Activated CD8-positive, alpha-beta T cell treated with anti-CD3 and anti-CD28 coated beads for 36 hours (primary cell): ENCODE results near the gene ETV1. TPM values are rescaled to one million over a fixed set of nuclear protein-coding genes. Genes with fewer than 3 reads are reported as not detected.

Source experiments
- ATAC-seq: fragments of 200-7000 bp; cut with Tn5 transposase; one replicate; pipeline ENCODE4 v1.10.0; 2021; ENCODE audit warnings: mild to moderate bottlenecking, moderate library complexity
- CTCF ChIA-PET: fragments of 350-600 bp; sonication (Branson Sonifier 250); formaldehyde crosslinking; loops from one replicate; lab custom pipeline; 2021; ENCODE audit warnings: antibody characterized with exemption; lab: Charles Lee
- POLR2A ChIA-PET: fragments of 350-600 bp; sonication (Branson Sonifier 250); formaldehyde crosslinking; loops from one replicate; lab custom pipeline; 2021; ENCODE audit warnings: antibody characterized with exemption; lab: Charles Lee
- DNase-seq: peaks from one replicate; pipeline ENCODE4 v3.0.0-alpha.2; 2020
- H3K27ac Mint-ChIP-seq: one replicate; pipeline ENCODE4 v1.8.0; 2021; ENCODE audit warnings: mild to moderate bottlenecking, mixed read lengths
- H3K27me3 Mint-ChIP-seq: one replicate; pipeline ENCODE4 v1.8.0; 2021; ENCODE audit warnings: mixed read lengths
- H3K36me3 Mint-ChIP-seq: one replicate; pipeline ENCODE4 v1.8.0; 2021; ENCODE audit warnings: low read depth, mixed read lengths
- H3K4me1 Mint-ChIP-seq: one replicate; pipeline ENCODE4 v1.8.0; 2021; ENCODE audit warnings: low read depth, mixed read lengths
- H3K4me3 Mint-ChIP-seq: one replicate; pipeline ENCODE4 v1.8.0; 2021; ENCODE audit warnings: mild to moderate bottlenecking, moderate library complexity, mixed read lengths
- H3K9me3 Mint-ChIP-seq: one replicate; pipeline ENCODE4 v1.8.0; 2021; ENCODE audit warnings: mixed read lengths
- CTCF ChIP-seq: fragments of 200-600 bp; IDR thresholded peaks from one replicate; pipeline ENCODE4 v1.8.0; 2022; ENCODE audit warnings: antibody characterized with exemption, mild to moderate bottlenecking
- intact Hi-C: fragments of 100-400 bp; cut with micrococcal nuclease; formaldehyde crosslinking; loops from one replicate; pipeline ENCODE4 v1.10.0; 2022
- total RNA-seq, 2 experiments: library from RNA; stranded (reverse); gene quantifications; one replicate each; pipeline ENCODE4 v1.2.3, GENCODE V29; 2021

ETV1 gene
- total RNA-seq, 2 experiments from 2014 or later, result 0.18 to 0.56 TPM

- POLR2A ChIA-PET, result no interaction called here
- intact Hi-C loops, result no loop called here
- Mint-ChIP-seq H3K36me3 (no peaks in the 10 kb centered on the region), H3K4me1 (no peaks in the 10 kb centered on the region), H3K4me3 (no peak overlapping the region), H3K9me3 (no peaks in the 10 kb centered on the region), H3K27ac (no peak overlapping the region), H3K27me3 (no peaks in the 10 kb centered on the region)
- ATAC-seq (no peak), DNase-seq (no peak)
- TF ChIP-seq CTCF, result no peak
- CTCF ChIA-PET, result no interaction called here
Observed at GRCh38 chr7:13963925-13964324, 25.5 kb downstream of the ETV1 start.

- POLR2A ChIA-PET, result no interaction called here
Observed at GRCh38 chr7:13955494-13955893, 34.0 kb downstream of the ETV1 start.

GRCh38 chr7:13953368-13953767, 36.1 kb downstream of the ETV1 start:
- ChIA-PET CTCF (no interaction called here), POLR2A (no interaction called here)
- no peaks in the 10 kb centered on the region for H3K36me3 Mint-ChIP-seq
- DNase-seq (no peak), ATAC-seq (no peak)
- no peak for TF ChIP-seq CTCF
- no peak overlapping the region for H3K4me3 Mint-ChIP-seq
- no peaks in the 10 kb centered on the region for H3K4me1 Mint-ChIP-seq
- H3K27ac Mint-ChIP-seq, result no peak overlapping the region
- no peaks in the 10 kb centered on the region for H3K27me3 Mint-ChIP-seq
- intact Hi-C loops, result no loop called here
- no peaks in the 10 kb centered on the region for H3K9me3 Mint-ChIP-seq

More at GRCh38 chr7:13955494-13955893, 34.0 kb downstream of the ETV1 start:
- CTCF ChIA-PET, result no interaction called here
- H3K4me3 Mint-ChIP-seq, result no peak overlapping the region
- H3K27me3 Mint-ChIP-seq, result no peaks in the 10 kb centered on the region
- ATAC-seq, result no peak
- intact Hi-C loops, result no loop called here
- H3K9me3 Mint-ChIP-seq, result no peaks in the 10 kb centered on the region
- TF ChIP-seq CTCF, result no peak
- H3K27ac Mint-ChIP-seq, result no peak overlapping the region
- H3K4me1 Mint-ChIP-seq, result no peaks in the 10 kb centered on the region
- no peaks in the 10 kb centered on the region for H3K36me3 Mint-ChIP-seq
- DNase-seq, result no peak

- H3K27ac Mint-ChIP-seq, result no peak overlapping the region
- intact Hi-C loops, result no loop called here
- H3K36me3 Mint-ChIP-seq, result no peaks in the 10 kb centered on the region
- no peak for ATAC-seq
- H3K4me1 Mint-ChIP-seq, result no peaks in the 10 kb centered on the region
- CTCF ChIA-PET, result interaction anchor here (1.8 kb wide), 1 partner anchor 12 kb away, joined by 3 read pairs; no protein-coding TSS in a partner anchor
- H3K27me3 Mint-ChIP-seq, result no peaks in the 10 kb centered on the region
- no peaks in the 10 kb centered on the region for H3K9me3 Mint-ChIP-seq
- no peak for TF ChIP-seq CTCF
- no peak overlapping the region for H3K4me3 Mint-ChIP-seq
- POLR2A ChIA-PET, result no interaction called here
- no peak for DNase-seq
Observed at GRCh38 chr7:13952921-13953320, 36.5 kb downstream of the ETV1 start.

- CTCF ChIA-PET, result interaction anchor here (0.6 kb wide), 1 partner anchor 474 kb away, joined by 3 read pairs; no protein-coding TSS in a partner anchor
- Mint-ChIP-seq H3K4me3 (no peak overlapping the region), H3K9me3 (peaks cover 2% of the 10 kb centered on the region), H3K4me1 (no peaks in the 10 kb centered on the region), H3K36me3 (no peaks in the 10 kb centered on the region), H3K27me3 (no peaks in the 10 kb centered on the region), H3K27ac (no peak overlapping the region)
- ATAC-seq (no peak), DNase-seq (no peak)
- TF ChIP-seq CTCF, result no peak
- intact Hi-C loops, result no loop called here
- POLR2A ChIA-PET, result no interaction called here
Observed at GRCh38 chr7:13949939-13950338, 39.5 kb downstream of the ETV1 start.
